Lower leg skin (tissue), 3 donors: Measurements from ENCODE around the gene KAT6B.

Source experiments
- CTCF ChIP-seq, 3 donors: fragments of 450-650 bp; IDR thresholded peaks; one replicate each; pipeline ENCODE4 v1.5.1; 2016; ENCODE audit warnings: antibody characterized with exemption in 3 of 3, mild to moderate bottlenecking in 3 of 3, moderate library complexity in 2 of 3
- POLR2A ChIP-seq, 2 donors: fragments of 450-650 bp; IDR thresholded peaks; one replicate each; pipeline ENCODE4 v1.6.1; 2016 to 2017; ENCODE audit warnings: antibody characterized with exemption in 2 of 2, mild to moderate bottlenecking in 1 of 2, moderate library complexity in 1 of 2

- TF ChIP-seq CTCF (IDR thresholded peaks at IDR 0.05): no peak
- no peak for TF ChIP-seq POLR2A (IDR thresholded peaks at IDR 0.05)
Measured at GRCh38 chr10:74827045-74827441, 643 bp downstream of the KAT6B start.
